RWPE1 (cell line): ENCODE results near the gene KLHL11.

Experiments used
- CTCF ChIA-PET: fragments of 350-600 bp; sonication (Branson Sonifier 250); formaldehyde crosslinking; extraction: SDS; loops from one replicate; lab custom pipeline; 2021; lab: Yijun Ruan, JAX
- POLR2A ChIA-PET: fragments of 400-600 bp; formaldehyde crosslinking; extraction: SDS; loops from one replicate; lab custom pipeline; 2020; ENCODE audit warnings: antibody characterized with exemption; ENCODE audit not compliant: low non-redundant PET; lab: Yijun Ruan, JAX
- DNase-seq: peaks from one replicate; pipeline ENCODE4 v3.0.0; 2012; ENCODE audit warnings: low spot score
- H3K27ac ChIP-seq: fragments of 450-650 bp; 2 replicates; pipeline ENCODE4 v1.5.1; 2017
- TF ChIP-seq, protein P1 (sequence below): fragments of 450-650 bp; conservative IDR thresholded peaks from 2 replicates; pipeline ENCODE4 v1.5.1; 2017; ENCODE audit warnings: low read depth, mild to moderate bottlenecking

Gene KLHL11

DNA sequence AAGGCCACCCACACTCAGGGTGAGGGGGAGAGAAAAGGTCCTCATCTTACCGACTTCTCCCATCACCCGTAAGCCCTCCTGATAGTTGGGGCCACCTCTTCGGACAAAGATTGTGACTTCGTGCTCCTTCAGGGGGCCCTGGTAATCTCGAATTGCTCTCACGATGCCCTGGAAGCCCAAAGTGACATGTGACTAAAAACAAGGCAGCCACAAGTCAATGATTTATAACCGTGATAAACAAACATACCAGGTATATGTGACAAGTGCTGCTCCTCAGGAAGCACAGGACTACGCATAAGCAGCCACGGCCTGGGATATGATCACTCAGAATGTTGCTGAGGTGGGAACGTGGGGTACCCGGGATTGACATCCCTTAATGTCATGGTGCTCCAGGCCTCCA is 36.4 kb upstream of the KLHL11 start:
- ChIA-PET POLR2A (no interaction called here), CTCF (interaction anchor here (0.7 to 1.0 kb wide), 2 partner anchors 13 to 35 kb away, joined by 3 read pairs; no protein-coding TSS in a partner anchor)
- 0 out of 2 replicates have a peak overlapping the region, but pooled peaks have one; percentile 9 for H3K27ac ChIP-seq
- TF ChIP-seq, protein P1, sequence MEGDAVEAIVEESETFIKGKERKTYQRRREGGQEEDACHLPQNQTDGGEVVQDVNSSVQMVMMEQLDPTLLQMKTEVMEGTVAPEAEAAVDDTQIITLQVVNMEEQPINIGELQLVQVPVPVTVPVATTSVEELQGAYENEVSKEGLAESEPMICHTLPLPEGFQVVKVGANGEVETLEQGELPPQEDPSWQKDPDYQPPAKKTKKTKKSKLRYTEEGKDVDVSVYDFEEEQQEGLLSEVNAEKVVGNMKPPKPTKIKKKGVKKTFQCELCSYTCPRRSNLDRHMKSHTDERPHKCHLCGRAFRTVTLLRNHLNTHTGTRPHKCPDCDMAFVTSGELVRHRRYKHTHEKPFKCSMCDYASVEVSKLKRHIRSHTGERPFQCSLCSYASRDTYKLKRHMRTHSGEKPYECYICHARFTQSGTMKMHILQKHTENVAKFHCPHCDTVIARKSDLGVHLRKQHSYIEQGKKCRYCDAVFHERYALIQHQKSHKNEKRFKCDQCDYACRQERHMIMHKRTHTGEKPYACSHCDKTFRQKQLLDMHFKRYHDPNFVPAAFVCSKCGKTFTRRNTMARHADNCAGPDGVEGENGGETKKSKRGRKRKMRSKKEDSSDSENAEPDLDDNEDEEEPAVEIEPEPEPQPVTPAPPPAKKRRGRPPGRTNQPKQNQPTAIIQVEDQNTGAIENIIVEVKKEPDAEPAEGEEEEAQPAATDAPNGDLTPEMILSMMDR = no peak
- DNase-seq = no peak

GRCh38 chr17:41896726-41897125 is 31.5 kb upstream of the KLHL11 start:
- no peak for DNase-seq
- ChIA-PET CTCF (no interaction called here), POLR2A (no interaction called here)
- H3K27ac ChIP-seq = peak overlapping the region; percentile 56
- TF ChIP-seq, protein P1 = no peak

GRCh38 chr17:41895617-41896016 is 30.4 kb upstream of the KLHL11 start:
- CTCF ChIA-PET = no interaction called here

GRCh38 chr17:41894791-41895331 is 29.6 kb upstream of the KLHL11 start:
- CTCF ChIA-PET = no interaction called here
- POLR2A ChIA-PET = interaction anchor here (0.6 kb wide), 1 partner anchor 24 kb away, joined by 8 read pairs; the partner anchor contains the start of gene ACLY
- H3K27ac ChIP-seq = peak overlapping the region; percentile 56
- TF ChIP-seq, protein P1 = no peak
- no peak for DNase-seq

More at GRCh38 chr17:41895617-41896016, 30.4 kb upstream of the KLHL11 start:
- DNase-seq = no peak
- POLR2A ChIA-PET = no interaction called here
- H3K27ac ChIP-seq = peak overlapping the region; percentile 56
- TF ChIP-seq, protein P1 = no peak

- CTCF ChIA-PET = no interaction called here
These were observed 28.2 kb upstream of the KLHL11 start for GRCh38 chr17:41893384-41893783.

DNA sequence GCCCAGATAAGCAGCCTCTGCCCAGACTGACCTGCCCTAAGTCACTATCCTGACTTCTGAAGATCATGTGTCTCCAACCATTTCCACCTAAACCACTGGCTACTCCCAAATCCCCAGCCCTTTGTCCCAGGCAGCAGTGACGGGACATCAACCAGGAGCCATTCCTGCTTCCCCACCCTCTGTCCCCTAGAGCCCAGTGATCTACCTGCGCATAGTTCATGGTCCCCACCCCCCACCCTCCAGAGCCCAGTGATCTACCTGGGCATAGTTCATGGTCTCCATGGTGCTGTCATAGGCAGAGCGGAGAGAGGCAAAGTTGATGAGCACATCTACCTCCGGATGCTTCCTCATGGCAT is 26.8 kb upstream of the KLHL11 start:
- ChIA-PET CTCF (no interaction called here), POLR2A (no interaction called here)
- TF ChIP-seq, protein P1 = no peak
- H3K27ac ChIP-seq = peak overlapping the region; percentile 37
- no peak for DNase-seq

More at GRCh38 chr17:41893384-41893783, 28.2 kb upstream of the KLHL11 start:
- TF ChIP-seq, protein P1 = no peak
- POLR2A ChIA-PET = no interaction called here
- DNase-seq = no peak
- peak overlapping the region; percentile 38; the same call in 1 of the 2 replicates for H3K27ac ChIP-seq
